ENCODE measurements around the gene TRIM29. TPM values are rescaled to one million over a fixed set of nuclear protein-coding genes. Genes with fewer than 3 reads are reported as not detected.

The TRIM29 gene
- total and polyA plus RNA-seq, 7 experiments from 2014 or later = not detected

- Histone ChIP-seq H3K4me1 (ENCODE audit: control insufficient read depth in 2 of 2, insufficient read depth in 2 of 2, low read length in 2 of 2) (no peaks in the 10 kb centered on the region), H3K36me3 (ENCODE audit: control insufficient read depth in 2 of 3, insufficient read depth in 3 of 3, low read length in 3 of 3) (no peaks in the 10 kb centered on the region), H3K4me3 (ENCODE audit: low read length) (no peak overlapping the region), H3K9me3 (ENCODE audit: control insufficient read depth in 2 of 3, low read length in 3 of 3) (no peaks in the 10 kb centered on the region), H3K27me3 (ENCODE audit: control insufficient read depth in 2 of 2, insufficient read depth in 2 of 2, low read length in 2 of 2) (no peaks in the 10 kb centered on the region), H3K27ac (ENCODE audit: low read depth, low read length) (no peak overlapping the region)
- Mint-ChIP-seq H3K36me3 (no peaks in the 10 kb centered on the region), H3K27ac (peak overlapping the region in 1 of 9 donors; percentile 6), H3K9me3 (peaks cover 0 to 3% (median 0%) of the 10 kb centered on the region in 11 donors), H3K4me3 (no peak overlapping the region), H3K27me3 (peaks cover 0 to 16% (median 7%) of the 10 kb centered on the region in 5 donors), H3K4me1 (no peaks in the 10 kb centered on the region)
- ChIA-PET POLR2A (no interaction called here), CTCF (no interaction called here)
- ATAC-seq = no peak
- intact Hi-C loops (cut with micrococcal nuclease) = no loop called here
- no peak for DNase-seq
Observed at GRCh38 chr11:120106354-120107150, 31.4 kb downstream of the TRIM29 start.

- Mint-ChIP-seq H3K36me3 (no peaks in the 10 kb centered on the region), H3K9me3 (peaks cover 0 to 3% (median 0%) of the 10 kb centered on the region in 11 donors), H3K4me3 (no peak overlapping the region), H3K4me1 (no peaks in the 10 kb centered on the region), H3K27me3 (peaks cover 2 to 18% (median 9%) of the 10 kb centered on the region in 5 donors), H3K27ac (no peak overlapping the region)
- no peaks in the 10 kb centered on the region for H3K27me3 ChIP-seq (ENCODE audit: control insufficient read depth in 2 of 2, insufficient read depth in 2 of 2, low read length in 2 of 2)
- no peaks in the 10 kb centered on the region for H3K9me3 ChIP-seq (ENCODE audit: control insufficient read depth in 2 of 3, low read length in 3 of 3)
- CTCF ChIA-PET = no interaction called here
- DNase-seq (no peak), ATAC-seq (no peak)
- POLR2A ChIA-PET = no interaction called here
- no peak overlapping the region for H3K27ac ChIP-seq (ENCODE audit: low read depth, low read length)
- no peaks in the 10 kb centered on the region for H3K4me1 ChIP-seq (ENCODE audit: control insufficient read depth in 2 of 2, insufficient read depth in 2 of 2, low read length in 2 of 2)
- no peaks in the 10 kb centered on the region for H3K36me3 ChIP-seq (ENCODE audit: control insufficient read depth in 2 of 3, insufficient read depth in 3 of 3, low read length in 3 of 3)
- intact Hi-C loops (cut with micrococcal nuclease) = no loop called here
- no peak overlapping the region for H3K4me3 ChIP-seq (ENCODE audit: low read length)
Observed at GRCh38 chr11:120105576-120105975, 32.3 kb downstream of the TRIM29 start.

GRCh38 chr11:120104041-120104565, 33.8 kb downstream of the TRIM29 start:
- Mint-ChIP-seq H3K27ac (no peak overlapping the region), H3K36me3 (no peaks in the 10 kb centered on the region), H3K27me3 (peaks cover 2 to 18% (median 9%) of the 10 kb centered on the region in 5 donors), H3K4me3 (no peak overlapping the region), H3K9me3 (peaks cover 0 to 3% (median 0%) of the 10 kb centered on the region in 11 donors), H3K4me1 (no peaks in the 10 kb centered on the region)
- POLR2A ChIA-PET = no interaction called here
- Histone ChIP-seq H3K36me3 (ENCODE audit: control insufficient read depth in 2 of 3, insufficient read depth in 3 of 3, low read length in 3 of 3) (no peaks in the 10 kb centered on the region), H3K4me3 (ENCODE audit: low read length) (no peak overlapping the region), H3K4me1 (ENCODE audit: control insufficient read depth in 2 of 2, insufficient read depth in 2 of 2, low read length in 2 of 2) (no peaks in the 10 kb centered on the region), H3K9me3 (ENCODE audit: control insufficient read depth in 2 of 3, low read length in 3 of 3) (no peaks in the 10 kb centered on the region), H3K27me3 (ENCODE audit: control insufficient read depth in 2 of 2, insufficient read depth in 2 of 2, low read length in 2 of 2) (no peaks in the 10 kb centered on the region), H3K27ac (ENCODE audit: low read depth, low read length) (no peak overlapping the region)
- no peak for ATAC-seq
- DNase-seq = no peak
- CTCF ChIA-PET = no interaction called here
- intact Hi-C loops (cut with micrococcal nuclease) = no loop called here

- peaks cover 2 to 22% (median 12%) of the 10 kb centered on the region in 5 donors for H3K27me3 Mint-ChIP-seq
- intact Hi-C loops (cut with micrococcal nuclease) = no loop called here
Observed at GRCh38 chr11:120102864-120103122, 35.1 kb downstream of the TRIM29 start.

GRCh38 chr11:120102050-120102863, 35.7 kb downstream of the TRIM29 start:
- Histone ChIP-seq H3K4me1 (ENCODE audit: control insufficient read depth in 2 of 2, insufficient read depth in 2 of 2, low read length in 2 of 2) (no peaks in the 10 kb centered on the region), H3K36me3 (ENCODE audit: control insufficient read depth in 2 of 3, insufficient read depth in 3 of 3, low read length in 3 of 3) (no peaks in the 10 kb centered on the region), H3K27me3 (ENCODE audit: control insufficient read depth in 2 of 2, insufficient read depth in 2 of 2, low read length in 2 of 2) (no peaks in the 10 kb centered on the region), H3K9me3 (ENCODE audit: control insufficient read depth in 2 of 3, low read length in 3 of 3) (no peaks in the 10 kb centered on the region), H3K27ac (ENCODE audit: low read depth, low read length) (no peak overlapping the region), H3K4me3 (ENCODE audit: low read length) (no peak overlapping the region)
- Mint-ChIP-seq H3K36me3 (no peaks in the 10 kb centered on the region), H3K9me3 (peaks cover 0 to 3% (median 0%) of the 10 kb centered on the region in 11 donors), H3K27me3 (peaks cover 2 to 19% (median 12%) of the 10 kb centered on the region in 5 donors), H3K4me3 (no peak overlapping the region), H3K27ac (no peak overlapping the region), H3K4me1 (no peaks in the 10 kb centered on the region)
- intact Hi-C loops (cut with micrococcal nuclease) = no loop called here
- ChIA-PET POLR2A (no interaction called here), CTCF (no interaction called here)
- no peak for ATAC-seq
- DNase-seq = no peak

More at GRCh38 chr11:120102864-120103122, 35.1 kb downstream of the TRIM29 start:
- Mint-ChIP-seq H3K4me3 (no peak overlapping the region), H3K9me3 (peaks cover 0 to 3% (median 0%) of the 10 kb centered on the region in 11 donors), H3K4me1 (no peaks in the 10 kb centered on the region), H3K36me3 (no peaks in the 10 kb centered on the region), H3K27ac (no peak overlapping the region)
- no peak for DNase-seq
- H3K36me3 ChIP-seq (ENCODE audit: control insufficient read depth in 2 of 3, insufficient read depth in 3 of 3, low read length in 3 of 3) = no peaks in the 10 kb centered on the region
- no peaks in the 10 kb centered on the region for H3K4me1 ChIP-seq (ENCODE audit: control insufficient read depth in 2 of 2, insufficient read depth in 2 of 2, low read length in 2 of 2)
- no peak overlapping the region for H3K4me3 ChIP-seq (ENCODE audit: low read length)
- H3K9me3 ChIP-seq (ENCODE audit: control insufficient read depth in 2 of 3, low read length in 3 of 3) = no peaks in the 10 kb centered on the region
- no peak for ATAC-seq
- H3K27ac ChIP-seq (ENCODE audit: low read depth, low read length) = no peak overlapping the region
- ChIA-PET CTCF (no interaction called here), POLR2A (no interaction called here)
- no peaks in the 10 kb centered on the region for H3K27me3 ChIP-seq (ENCODE audit: control insufficient read depth in 2 of 2, insufficient read depth in 2 of 2, low read length in 2 of 2)

- intact Hi-C loops (cut with micrococcal nuclease) = no loop called here
- no peaks in the 10 kb centered on the region for H3K9me3 ChIP-seq (ENCODE audit: control insufficient read depth in 2 of 3, low read length in 3 of 3)
- no peaks in the 10 kb centered on the region for H3K4me1 ChIP-seq (ENCODE audit: control insufficient read depth in 2 of 2, insufficient read depth in 2 of 2, low read length in 2 of 2)
- ATAC-seq (no peak), DNase-seq (no peak)
- no peak overlapping the region for H3K27ac Mint-ChIP-seq
- no peak overlapping the region for H3K27ac ChIP-seq (ENCODE audit: low read depth, low read length)
- no peaks in the 10 kb centered on the region for H3K36me3 Mint-ChIP-seq
- no peak overlapping the region for H3K4me3 Mint-ChIP-seq
- ChIA-PET CTCF (no interaction called here), POLR2A (no interaction called here)
- H3K4me1 Mint-ChIP-seq = no peaks in the 10 kb centered on the region
- H3K4me3 ChIP-seq (ENCODE audit: low read length) = no peak overlapping the region
- peaks cover 0 to 22% (median 12%) of the 10 kb centered on the region in 5 donors for H3K27me3 Mint-ChIP-seq
- H3K27me3 ChIP-seq (ENCODE audit: control insufficient read depth in 2 of 2, insufficient read depth in 2 of 2, low read length in 2 of 2) = no peaks in the 10 kb centered on the region
- peaks cover 0 to 2% (median 0%) of the 10 kb centered on the region in 11 donors for H3K9me3 Mint-ChIP-seq
- H3K36me3 ChIP-seq (ENCODE audit: control insufficient read depth in 2 of 3, insufficient read depth in 3 of 3, low read length in 3 of 3) = no peaks in the 10 kb centered on the region
Observed at GRCh38 chr11:120098503-120099020, 39.4 kb downstream of the TRIM29 start.

Measured in naive thymus-derived CD4-positive, alpha-beta T cell (primary cell).